Pancreas (tissue), 10 donors: ENCODE measurements around the gene OR5B2. TPM values are rescaled to one million over a fixed set of nuclear protein-coding genes. Genes with fewer than 3 reads are reported as not detected.
"Not testable (repeated sequence)": the region's sequence is repeated elsewhere in the genome, so short reads cannot be mapped to it uniquely, and the experiment has no call there.

ENCODE experiments used
- ATAC-seq, 4 donors: fragments of 200-7000 bp; cut with Tn5 transposase; one replicate each; pipeline versions ENCODE4 v1.8.0 to v1.9.1; 2020; ENCODE audit warnings: mild to moderate bottlenecking in 4 of 4, moderate library complexity in 4 of 4
- DNase-seq, 6 donors: peaks; one replicate each; pipeline ENCODE4 v3.0.0-alpha.2; 2020
- FAIRE-seq: peaks from 2 replicates; lab custom pipeline; 2012; peaks lifted over from hg19 to GRCh38; lab: Jason Lieb, UNC
- H3K27ac ChIP-seq, 4 donors: fragments of 200-600 bp; sonication (generic); 1 replicate in 3 of 4; 2 replicates in 1 of 4; pipeline versions ENCODE4 v1.5.0 to v1.8.0; 2020
- H3K27me3 ChIP-seq, 4 donors: fragments of 200-600 bp; one replicate each; pipeline ENCODE4 v1.8.0; 2021
- H3K36me3 ChIP-seq, 3 donors: fragments of 200-600 bp; sonication (generic) in 1 of 3; one replicate each; pipeline versions ENCODE4 v1.5.0 to v1.8.0; 2020 to 2021
- H3K4me1 ChIP-seq, 3 donors: fragments of 200-600 bp; one replicate each; pipeline ENCODE4 v1.8.0; 2021
- H3K4me3 ChIP-seq, 4 donors: fragments of 200-600 bp; sonication (generic) in 2 of 4; one replicate each; pipeline versions ENCODE4 v1.5.0 to v1.8.0; 2020 to 2021
- H3K9me3 ChIP-seq, 4 donors: fragments of 200-600 bp; one replicate each; pipeline ENCODE4 v1.8.0; 2021
- WGBS, 2 donors: extraction: QIAGEN DNeasy Blood & Tissue Kit; methylation state at CpG; one replicate each; pipeline ENCODE4 v1.1.7; 2013; 5-methylcytosine and 5-hydroxymethylcytosine counted together
- intact Hi-C, 3 donors: fragments of 100-400 bp; cut with DNase I; formaldehyde crosslinking; loops; one replicate each; pipeline versions ENCODE4 v1.11.1 to v1.14.2; 2022
- polyA plus RNA-seq, 2 donors: library from polyadenylated mRNA; stranded (reverse); fragments of 200-250 nt; gene quantifications; one replicate each; pipeline ENCODE4 v1.2.3, GENCODE V29; 2013
- total RNA-seq, 6 donors: library from RNA; stranded (reverse); fragmentation: NEBNext Ultra II Directional in 4 of 6; extraction: Animal tissue kit (Norgen Biotek cat#: 25700) in 4 of 6; gene quantifications; one replicate each; pipeline versions ENCODE4 v1.2.1 to v1.2.4, GENCODE V29; 2021 to 2023
- TF ChIP-seq, protein P1 (sequence below), 4 donors: fragments of 200-600 bp; sonication (generic) in 3 of 4; IDR thresholded peaks; one replicate each; pipeline versions ENCODE4 v1.5.0 to v1.8.0; 2021; ENCODE audit warnings: antibody characterized with exemption in 4 of 4
- donor health status: healthy with polysubstance abuse.
- donor health status: DM: no; HTN: no; CAD: no; lungs with moderate emphysema.
- donor health status: DM: no; HTN: no; CAD: no.
- donor health status: control.
- donor health status: control.
- donor health status: Bipolar disorder and iron deficiency.
- donor health status: DM: yes; HTN: yes; CAD: no.
- donor health status: DM: no; HTN: no; CAD: no.
- donor health status: DM: no; HTN: no; CAD: no.
- donor health status: DM: yes; HTN: yes; CAD: no.

The OR5B2 gene
- total and polyA plus RNA-seq, 8 donors = not detected

DNA sequence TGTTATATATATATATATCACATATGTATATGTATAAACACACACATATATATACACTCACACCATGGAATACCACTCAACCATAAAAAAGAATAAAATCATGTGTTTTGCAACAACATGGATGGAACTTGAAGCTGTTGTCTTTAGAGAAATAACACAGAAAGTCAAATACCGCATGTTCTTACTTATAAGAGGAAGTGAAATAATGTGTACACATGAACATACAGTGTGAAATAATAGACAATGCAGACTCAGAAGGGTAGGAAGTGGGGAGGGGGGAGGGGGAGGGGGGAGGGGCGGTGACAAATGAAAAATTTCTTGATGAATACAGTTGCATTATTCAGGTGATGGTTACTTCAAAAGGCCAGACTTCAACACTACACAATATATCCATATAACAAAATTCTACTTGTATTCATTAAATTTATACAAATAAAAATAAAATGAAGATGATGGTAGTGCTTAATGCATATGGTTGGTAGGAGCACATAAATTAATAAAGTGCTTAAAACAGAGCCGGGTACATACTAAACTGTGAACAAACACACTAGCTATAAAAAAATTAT, 5.8 kb upstream of the OR5B2 start:
- FAIRE-seq (no peak), DNase-seq (no peak), ATAC-seq (no peak)
- Histone ChIP-seq H3K9me3 (no peaks in the 10 kb centered on the region), H3K27ac (no peak overlapping the region), H3K27me3 (no peaks in the 10 kb centered on the region), H3K4me1 (no peaks in the 10 kb centered on the region), H3K36me3 (no peaks in the 10 kb centered on the region), H3K4me3 (no peak overlapping the region)
- 32 to 43% methylated on average over 3 of the region's 3 CpGs for WGBS, 2 donors
- intact Hi-C loops = no loop called here
- TF ChIP-seq, protein P1, sequence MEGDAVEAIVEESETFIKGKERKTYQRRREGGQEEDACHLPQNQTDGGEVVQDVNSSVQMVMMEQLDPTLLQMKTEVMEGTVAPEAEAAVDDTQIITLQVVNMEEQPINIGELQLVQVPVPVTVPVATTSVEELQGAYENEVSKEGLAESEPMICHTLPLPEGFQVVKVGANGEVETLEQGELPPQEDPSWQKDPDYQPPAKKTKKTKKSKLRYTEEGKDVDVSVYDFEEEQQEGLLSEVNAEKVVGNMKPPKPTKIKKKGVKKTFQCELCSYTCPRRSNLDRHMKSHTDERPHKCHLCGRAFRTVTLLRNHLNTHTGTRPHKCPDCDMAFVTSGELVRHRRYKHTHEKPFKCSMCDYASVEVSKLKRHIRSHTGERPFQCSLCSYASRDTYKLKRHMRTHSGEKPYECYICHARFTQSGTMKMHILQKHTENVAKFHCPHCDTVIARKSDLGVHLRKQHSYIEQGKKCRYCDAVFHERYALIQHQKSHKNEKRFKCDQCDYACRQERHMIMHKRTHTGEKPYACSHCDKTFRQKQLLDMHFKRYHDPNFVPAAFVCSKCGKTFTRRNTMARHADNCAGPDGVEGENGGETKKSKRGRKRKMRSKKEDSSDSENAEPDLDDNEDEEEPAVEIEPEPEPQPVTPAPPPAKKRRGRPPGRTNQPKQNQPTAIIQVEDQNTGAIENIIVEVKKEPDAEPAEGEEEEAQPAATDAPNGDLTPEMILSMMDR (IDR thresholded peaks at IDR 0.05) = no peak

DNA sequence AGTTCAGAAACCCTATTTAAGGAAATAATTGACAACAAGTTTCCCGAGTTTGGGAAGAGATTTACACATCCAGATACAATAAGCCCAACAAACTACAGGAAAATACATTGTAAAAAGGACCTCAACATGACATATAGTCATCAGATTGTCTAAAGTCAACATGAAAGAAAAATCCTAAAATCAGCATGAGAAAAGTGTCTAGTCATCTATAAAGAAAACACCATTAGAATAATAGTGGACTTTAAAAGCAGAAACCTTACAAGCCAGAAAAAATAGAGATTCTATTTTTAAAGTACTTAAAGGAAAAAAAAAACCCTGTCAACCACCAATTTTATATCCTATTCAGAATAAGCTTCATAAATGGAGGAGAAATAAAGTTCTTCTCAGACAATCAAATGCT, 1.4 kb upstream of the OR5B2 start:
- 14 to 39% methylated on average over 1 of the region's 1 CpG for WGBS, 2 donors

DNA sequence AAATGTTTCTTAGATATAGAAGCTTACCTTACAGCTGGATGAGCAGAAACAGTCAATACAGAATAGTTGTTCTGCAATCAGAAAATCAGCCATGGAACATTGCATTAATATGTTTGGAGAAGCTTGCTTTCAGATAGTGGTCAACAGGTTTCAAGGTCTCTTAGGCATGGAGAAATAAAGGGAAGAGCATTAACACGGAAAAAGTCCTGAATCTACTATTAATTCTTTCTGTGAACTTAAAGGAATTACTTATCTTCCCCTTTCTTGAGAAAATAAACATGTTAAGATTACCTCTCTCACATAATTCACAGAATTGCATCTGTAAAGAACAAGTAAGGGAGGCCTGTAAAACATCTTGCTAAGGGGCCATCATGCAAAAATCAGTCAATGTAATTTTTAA, 21.1 kb downstream of the OR5B2 start, which contains the start of gene OR5B3:
Gene OR5B3 (minus strand): TSS at position 101 of the 400 bp plus-strand sequence. CDS start 3,465 bp downstream, outside the sequence.
- no peaks in the 10 kb centered on the region for H3K36me3 ChIP-seq
- no peak for DNase-seq
- 36 to 44% methylated on average over 1 of the region's 1 CpG for WGBS, 2 donors
- no peaks in the 10 kb centered on the region for H3K9me3 ChIP-seq
- FAIRE-seq = no peak
- TF ChIP-seq, protein P1 (IDR thresholded peaks at IDR 0.05) = no peak
- no peaks in the 10 kb centered on the region for H3K4me1 ChIP-seq
- intact Hi-C loops = no loop called here
- no peaks in the 10 kb centered on the region for H3K27me3 ChIP-seq
- no peak for ATAC-seq
- no peak within 1 kb of the TSS for H3K4me3 ChIP-seq
- no peak within 1 kb of the TSS for H3K27ac ChIP-seq

More for the DNA sequence above, 1.4 kb upstream of the OR5B2 start:
- Histone ChIP-seq H3K27me3 (no peaks in the 10 kb centered on the region), H3K9me3 (no peaks in the 10 kb centered on the region), H3K27ac (no peak overlapping the region), H3K4me3 (no peak overlapping the region), H3K36me3 (no peaks in the 10 kb centered on the region), H3K4me1 (no peaks in the 10 kb centered on the region)
- intact Hi-C loops = no loop called here
- TF ChIP-seq, protein P1 (IDR thresholded peaks at IDR 0.05) = no peak
- no peak for FAIRE-seq
- no peak for DNase-seq
- no peak for ATAC-seq

DNA sequence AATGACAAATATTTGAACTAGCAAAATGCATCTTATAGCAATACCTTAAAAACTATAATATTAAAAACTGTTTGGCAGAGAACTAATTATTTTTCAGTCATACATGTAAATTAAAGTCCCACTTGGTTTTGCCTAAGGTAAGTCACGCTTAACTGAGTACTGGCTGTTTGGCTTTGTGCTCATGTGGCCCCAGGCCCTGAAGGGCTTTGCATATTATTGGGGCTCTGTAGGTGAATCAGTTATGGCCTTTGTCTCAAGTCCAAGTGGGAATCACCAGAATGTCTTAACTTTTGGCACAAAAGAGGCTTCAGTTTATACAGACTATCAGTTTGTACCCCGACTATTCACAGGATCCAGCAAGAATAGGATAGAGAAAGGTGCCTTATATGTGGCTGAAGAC, 28.3 kb downstream of the OR5B2 start:
- H3K4me1 ChIP-seq, ATAC-seq, H3K9me3 ChIP-seq, FAIRE-seq, H3K4me3 ChIP-seq, H3K36me3 ChIP-seq, intact Hi-C loops, H3K27me3 ChIP-seq, H3K27ac ChIP-seq, DNase-seq: not testable (repeated sequence)
- WGBS, 2 donors = 50 to 75% methylated on average over 1 of the region's 2 CpGs

DNA sequence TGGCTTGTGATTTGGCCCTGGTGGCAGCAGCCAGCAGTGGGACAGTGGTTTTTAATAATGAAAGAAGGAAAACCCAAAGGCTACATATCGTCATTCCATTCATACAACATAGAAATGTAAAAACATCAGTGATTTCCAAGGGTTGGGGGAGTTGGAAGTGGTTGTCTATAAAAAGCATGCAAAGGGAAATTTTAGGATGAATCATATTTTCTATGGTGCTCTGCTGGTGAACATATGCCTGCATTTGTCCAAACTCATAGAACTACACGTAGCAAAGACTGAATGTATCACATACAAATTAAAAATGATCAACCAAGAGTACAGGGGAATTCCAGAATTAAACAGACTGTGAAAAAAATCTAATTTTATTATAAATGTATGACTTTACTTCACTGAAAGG, 32.3 kb downstream of the OR5B2 start:
- no peaks in the 10 kb centered on the region for H3K4me1 ChIP-seq
- no peaks in the 10 kb centered on the region for H3K27me3 ChIP-seq
- no peak for ATAC-seq
- FAIRE-seq = no peak
- intact Hi-C loops = no loop called here
- H3K36me3 ChIP-seq = no peaks in the 10 kb centered on the region
- no peak overlapping the region for H3K27ac ChIP-seq
- TF ChIP-seq, protein P1 (IDR thresholded peaks at IDR 0.05) = no peak
- H3K9me3 ChIP-seq = no peaks in the 10 kb centered on the region
- DNase-seq = no peak
- H3K4me3 ChIP-seq = no peak overlapping the region
- 66 to 72% methylated on average over 2 of the region's 2 CpGs for WGBS, 2 donors
